Activated CD8-positive, alpha-beta memory T cell treated with anti-CD3 and anti-CD28 coated beads for 1 hour (primary cell): ENCODE results near the gene GMPR.
"Not testable (repeated sequence)": the region's sequence is repeated elsewhere in the genome, so short reads cannot be mapped to it uniquely, and the experiment has no call there.

Experiments
- DNase-seq, 2 donors: peaks; one replicate each; pipeline ENCODE4 v3.0.0-alpha.2; 2020; ENCODE audit warnings: low read depth in 1 of 2; ENCODE audit errors: extremely low read depth in 1 of 2

GMPR gene

GRCh38 chr6:16244869-16245451, 6.6 kb downstream of the GMPR start:
- no peak for DNase-seq

DNA sequence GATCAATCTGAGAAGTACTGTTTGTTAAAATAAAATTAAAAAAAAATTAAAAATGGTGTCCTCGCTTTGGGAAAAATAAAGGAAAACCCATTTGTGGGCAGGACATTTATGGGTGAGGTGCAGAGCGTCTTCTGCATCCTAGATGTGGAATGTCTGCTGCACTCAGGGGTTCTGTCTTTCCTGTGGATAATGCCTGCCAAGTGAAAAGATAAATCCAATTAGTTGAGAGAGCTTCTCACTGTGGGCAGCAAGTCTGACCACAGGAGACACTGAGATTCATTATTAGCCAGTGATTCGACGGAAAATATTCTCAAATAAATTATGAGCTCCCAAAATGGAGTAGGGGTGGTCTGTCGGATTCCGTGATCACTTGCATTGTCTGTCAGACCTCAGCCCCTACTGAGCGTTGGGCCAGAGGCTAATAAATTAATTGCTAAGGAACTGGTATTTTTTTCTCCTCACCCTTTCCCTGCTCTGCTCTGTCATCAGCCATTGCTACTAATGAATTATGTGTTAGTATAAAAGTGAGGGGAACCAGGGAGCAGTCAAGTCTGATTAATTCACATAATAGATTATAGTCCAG, 10.0 kb downstream of the GMPR start:
- no peak for DNase-seq

DNA sequence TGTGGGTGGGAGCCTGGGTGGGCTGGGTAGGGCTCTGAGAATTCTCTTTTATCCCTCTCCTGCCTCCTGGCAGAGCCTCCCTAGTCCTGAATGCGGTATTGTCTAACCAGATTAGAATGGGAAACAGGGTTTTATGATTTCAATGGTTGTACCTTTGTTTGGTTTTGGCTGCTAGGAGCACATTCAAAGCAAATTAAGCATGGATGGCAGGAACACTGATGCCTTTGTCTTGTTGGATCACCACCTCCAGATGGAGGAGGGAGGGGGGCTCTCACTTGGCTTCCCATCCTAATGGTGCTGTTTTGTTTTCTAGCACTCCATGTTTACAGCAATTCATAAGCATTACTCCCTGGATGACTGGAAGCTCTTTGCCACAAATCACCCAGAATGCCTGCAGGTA, 11.6 kb downstream of the GMPR start:
- no peak for DNase-seq

GRCh38 chr6:16251706-16252105, 13.3 kb downstream of the GMPR start:
- DNase-seq, result no peak

GRCh38 chr6:16252686-16253299, 14.4 kb downstream of the GMPR start:
- no peak for DNase-seq

GRCh38 chr6:16253399-16254144, 15.2 kb downstream of the GMPR start:
- DNase-seq, result no peak

- DNase-seq, result no peak
These were observed 16.1 kb downstream of the GMPR start for GRCh38 chr6:16254535-16254934.

DNA sequence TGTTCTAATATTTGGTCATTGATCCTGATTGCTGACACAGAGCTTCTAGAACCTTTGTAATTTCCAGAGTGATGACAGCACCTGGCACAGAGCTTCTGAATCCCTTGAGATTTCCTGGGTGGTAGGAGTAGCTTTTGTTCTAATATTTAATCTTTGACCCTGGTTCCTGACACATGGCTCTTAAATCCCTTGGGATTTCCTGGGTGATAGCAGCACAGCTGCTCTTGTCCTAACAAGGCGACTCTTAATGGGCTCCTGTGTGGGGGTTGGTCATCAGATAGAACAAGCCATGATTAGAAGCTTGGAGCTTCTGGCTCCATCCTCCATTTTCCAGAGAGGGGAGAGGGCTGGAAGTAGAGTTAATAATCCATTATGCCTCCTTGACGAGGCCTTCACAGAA, 18.4 kb downstream of the GMPR start:
- no peak for DNase-seq

GRCh38 chr6:16257999-16258708, 19.8 kb downstream of the GMPR start:
- no peak for DNase-seq

DNA sequence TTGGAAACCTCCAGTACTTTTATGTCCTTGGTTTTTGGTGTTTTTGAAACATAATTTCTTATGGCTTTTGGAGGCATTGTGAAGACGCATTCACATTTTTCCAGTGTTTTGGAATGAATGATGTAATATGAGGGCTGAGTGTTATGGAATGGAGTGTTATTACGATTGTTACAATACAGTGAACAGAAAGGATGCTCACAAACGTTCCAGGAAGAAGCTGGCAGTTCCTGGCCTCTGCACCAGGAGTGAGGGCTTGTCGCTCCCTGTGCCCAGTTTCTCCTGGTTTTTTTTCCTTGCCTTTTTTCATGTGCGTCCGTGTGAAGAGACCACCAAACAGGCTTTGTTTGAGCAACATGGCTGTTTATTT, 20.3 kb downstream of the GMPR start:
- DNase-seq, result no peak

DNA sequence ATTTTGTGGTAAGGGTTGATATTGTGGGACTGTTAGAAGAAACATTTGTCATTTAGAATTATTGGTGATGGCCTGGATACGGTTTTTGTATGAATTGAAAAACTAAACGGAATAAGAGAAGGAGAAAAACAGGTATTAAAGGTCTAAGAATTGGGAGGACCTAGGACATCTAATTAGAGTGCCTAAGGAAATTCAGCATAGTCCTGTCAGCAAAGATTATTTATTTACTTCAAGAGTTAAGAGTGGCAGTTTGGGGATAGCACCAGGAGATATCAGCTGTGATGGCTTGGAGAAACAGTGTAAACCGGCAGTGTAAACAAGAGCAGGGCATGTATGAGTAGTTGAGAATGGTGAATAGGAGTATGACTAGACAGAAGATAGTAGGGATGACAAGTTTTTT, 21.2 kb downstream of the GMPR start:
- DNase-seq, result not testable (repeated sequence)

DNA sequence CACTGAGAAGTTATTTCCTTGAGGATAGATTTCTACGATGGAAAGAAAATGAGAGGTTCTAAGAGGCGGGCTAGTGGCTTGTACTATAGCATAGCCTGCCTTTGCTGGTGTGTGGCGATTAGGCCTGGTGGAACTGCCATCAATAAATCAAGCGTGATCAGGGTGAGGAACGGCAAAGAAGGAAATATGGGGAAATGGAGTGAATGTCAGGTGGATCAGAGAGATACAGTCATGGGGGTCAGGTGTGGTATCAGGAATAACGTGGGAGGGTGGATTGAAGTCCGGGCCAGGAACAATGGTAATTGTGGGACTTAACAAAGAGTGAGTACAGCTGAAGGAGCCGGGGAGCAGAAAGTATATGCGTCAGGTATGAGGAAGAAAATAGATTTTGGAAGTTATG, 22.2 kb downstream of the GMPR start:
- DNase-seq, result not testable (repeated sequence)

DNA sequence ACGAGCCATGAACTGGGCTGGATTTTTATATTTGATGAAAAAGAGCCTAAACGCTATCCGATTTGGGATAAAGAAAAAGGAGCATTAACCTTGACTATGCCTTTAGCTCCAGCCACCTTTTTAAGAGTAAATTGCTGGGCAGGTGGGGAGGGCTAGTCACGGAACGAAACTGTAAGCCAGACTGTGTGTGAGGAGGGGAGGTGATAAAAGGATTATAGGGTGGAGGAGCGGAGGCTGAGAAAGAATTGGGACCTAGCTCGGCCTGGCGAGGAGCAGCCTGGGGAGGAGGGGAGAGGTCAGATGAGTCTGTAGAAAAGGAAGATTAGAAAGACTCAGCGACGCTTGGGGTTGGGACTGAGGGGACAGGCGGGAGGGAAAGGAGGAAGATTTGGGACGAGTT, 24.4 kb downstream of the GMPR start:
- not testable (repeated sequence) for DNase-seq

DNA sequence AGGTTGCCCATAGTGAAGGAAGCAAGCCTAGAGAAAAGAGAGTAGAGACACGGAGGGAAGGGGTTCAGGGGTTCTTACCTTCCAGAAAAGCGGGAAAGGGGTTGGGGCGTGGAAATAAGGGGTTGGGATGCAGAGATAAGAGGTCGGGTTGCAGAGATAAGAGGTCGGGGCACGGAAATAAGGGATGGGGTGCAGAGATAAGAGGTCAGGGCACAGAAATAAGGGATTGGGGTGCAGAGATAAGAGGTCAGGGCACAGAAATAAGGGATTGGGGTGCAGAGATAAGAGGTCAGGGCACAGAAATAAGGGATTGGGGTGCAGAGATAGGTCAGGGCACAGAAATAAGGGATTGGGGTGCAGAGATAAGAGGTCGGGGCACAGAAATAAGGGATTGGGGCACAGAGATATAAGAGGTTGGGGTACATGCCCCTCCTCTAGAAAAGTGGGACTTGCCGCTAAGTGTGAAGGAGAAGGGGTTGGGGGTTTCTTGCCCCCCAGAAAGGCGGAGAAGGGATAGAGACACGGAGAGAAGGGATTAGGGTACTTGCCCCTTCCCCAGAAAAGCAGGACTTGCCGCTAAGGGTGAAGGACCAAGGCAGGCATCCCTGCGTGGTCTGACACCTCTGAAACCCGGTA, 25.2 kb downstream of the GMPR start:
- not testable (repeated sequence) for DNase-seq

- DNase-seq, result no peak
These were observed 26.4 kb downstream of the GMPR start for GRCh38 chr6:16264785-16265184.

DNA sequence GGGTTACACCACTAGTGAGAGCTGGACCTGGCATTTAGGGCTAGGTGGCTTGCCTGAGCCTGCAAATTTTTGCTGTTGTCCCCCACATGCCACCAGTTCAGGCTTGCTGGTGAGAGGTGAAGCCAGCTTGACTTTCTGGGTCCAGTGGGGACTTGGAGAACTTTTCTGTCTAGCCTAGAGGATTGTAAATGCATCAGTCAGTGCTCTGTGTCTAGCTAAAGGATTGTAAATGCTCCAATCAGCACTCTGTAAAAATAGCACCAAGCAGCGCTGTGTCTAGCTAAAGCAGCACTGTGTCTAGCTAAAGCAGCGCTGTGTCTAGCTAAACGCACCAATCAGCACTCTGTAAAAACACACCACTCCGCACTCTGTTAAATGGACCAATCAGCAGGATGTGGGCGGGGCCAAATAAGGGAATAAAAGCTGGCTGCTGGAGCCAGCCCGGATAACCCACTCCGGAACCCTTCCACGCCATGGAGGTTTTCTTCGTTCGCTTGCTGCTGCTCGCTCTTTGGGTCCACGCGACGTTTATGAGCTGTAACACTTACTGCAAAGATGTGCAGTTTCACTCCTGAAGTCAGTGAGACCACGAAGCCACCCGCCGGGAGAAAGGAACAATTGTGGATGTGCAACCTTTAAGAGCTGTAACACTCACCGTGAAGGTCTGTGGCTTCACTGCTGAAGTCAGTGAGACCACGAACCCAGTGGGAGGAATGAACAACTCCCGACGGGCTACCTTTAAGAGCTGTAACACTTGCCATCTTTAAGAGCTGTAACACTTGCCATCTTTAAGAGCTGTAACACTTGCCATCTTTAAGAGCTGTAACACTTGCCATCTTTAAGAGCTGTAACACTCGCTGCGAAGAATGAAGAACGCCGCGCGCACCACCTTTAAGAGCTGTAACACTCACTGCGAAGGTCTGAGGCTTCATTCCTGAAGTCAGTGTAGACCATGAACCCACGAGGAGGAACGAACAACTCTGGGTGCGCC, 27.3 kb downstream of the GMPR start:
- DNase-seq, result no peak

- DNase-seq, result no peak
These were observed 29.3 kb downstream of the GMPR start for GRCh38 chr6:16267428-16268263.

GRCh38 chr6:16269442-16270070, 31.2 kb downstream of the GMPR start:
- DNase-seq, result not testable (repeated sequence)
